WTC11 (cell line): ENCODE measurements around the gene CAMK2D.

ENCODE experiments used
- CREB1 ChIP-seq: sonication (generic); formaldehyde crosslinking; IDR thresholded peaks from 2 replicates; pipeline ENCODE4 v1.8.0; 2023; ENCODE audit warnings: mild to moderate bottlenecking, missing genetic modification reagents
- CTCF ChIP-seq: fragments of 200-600 bp; IDR thresholded peaks from 2 replicates; pipeline ENCODE4 v1.8.0; 2022; ENCODE audit warnings: antibody characterized with exemption
- TP53 ChIP-seq: sonication (generic); formaldehyde crosslinking; IDR thresholded peaks from 2 replicates; pipeline ENCODE4 v1.8.1; 2023; ENCODE audit warnings: mild to moderate bottlenecking, missing genetic modification reagents

- TF ChIP-seq CTCF (no peak), TP53 (CRISPR knock-in tag) (no peak), CREB1 (CRISPR knock-in tag) (no peak)
Measured at GRCh38 chr4:113645288-113645687, 116.2 kb downstream of the CAMK2D start.
